Activated CD4-positive, CD25-positive, alpha-beta regulatory T cell treated with anti-CD3 and anti-CD28 coated beads, Interleukin-2, amount 50 U/mL, for 16 hours (primary cell): ENCODE measurements around the gene BRPF1.

Experiments
- DNase-seq: peaks from one replicate; pipeline ENCODE4 v3.0.0-alpha.2; 2020; ENCODE audit warnings: low read depth, low spot score

The BRPF1 gene, protein sequence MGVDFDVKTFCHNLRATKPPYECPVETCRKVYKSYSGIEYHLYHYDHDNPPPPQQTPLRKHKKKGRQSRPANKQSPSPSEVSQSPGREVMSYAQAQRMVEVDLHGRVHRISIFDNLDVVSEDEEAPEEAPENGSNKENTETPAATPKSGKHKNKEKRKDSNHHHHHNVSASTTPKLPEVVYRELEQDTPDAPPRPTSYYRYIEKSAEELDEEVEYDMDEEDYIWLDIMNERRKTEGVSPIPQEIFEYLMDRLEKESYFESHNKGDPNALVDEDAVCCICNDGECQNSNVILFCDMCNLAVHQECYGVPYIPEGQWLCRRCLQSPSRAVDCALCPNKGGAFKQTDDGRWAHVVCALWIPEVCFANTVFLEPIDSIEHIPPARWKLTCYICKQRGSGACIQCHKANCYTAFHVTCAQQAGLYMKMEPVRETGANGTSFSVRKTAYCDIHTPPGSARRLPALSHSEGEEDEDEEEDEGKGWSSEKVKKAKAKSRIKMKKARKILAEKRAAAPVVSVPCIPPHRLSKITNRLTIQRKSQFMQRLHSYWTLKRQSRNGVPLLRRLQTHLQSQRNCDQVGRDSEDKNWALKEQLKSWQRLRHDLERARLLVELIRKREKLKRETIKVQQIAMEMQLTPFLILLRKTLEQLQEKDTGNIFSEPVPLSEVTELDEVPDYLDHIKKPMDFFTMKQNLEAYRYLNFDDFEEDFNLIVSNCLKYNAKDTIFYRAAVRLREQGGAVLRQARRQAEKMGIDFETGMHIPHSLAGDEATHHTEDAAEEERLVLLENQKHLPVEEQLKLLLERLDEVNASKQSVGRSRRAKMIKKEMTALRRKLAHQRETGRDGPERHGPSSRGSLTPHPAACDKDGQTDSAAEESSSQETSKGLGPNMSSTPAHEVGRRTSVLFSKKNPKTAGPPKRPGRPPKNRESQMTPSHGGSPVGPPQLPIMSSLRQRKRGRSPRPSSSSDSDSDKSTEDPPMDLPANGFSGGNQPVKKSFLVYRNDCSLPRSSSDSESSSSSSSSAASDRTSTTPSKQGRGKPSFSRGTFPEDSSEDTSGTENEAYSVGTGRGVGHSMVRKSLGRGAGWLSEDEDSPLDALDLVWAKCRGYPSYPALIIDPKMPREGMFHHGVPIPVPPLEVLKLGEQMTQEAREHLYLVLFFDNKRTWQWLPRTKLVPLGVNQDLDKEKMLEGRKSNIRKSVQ (N-terminal part only)

DNA sequence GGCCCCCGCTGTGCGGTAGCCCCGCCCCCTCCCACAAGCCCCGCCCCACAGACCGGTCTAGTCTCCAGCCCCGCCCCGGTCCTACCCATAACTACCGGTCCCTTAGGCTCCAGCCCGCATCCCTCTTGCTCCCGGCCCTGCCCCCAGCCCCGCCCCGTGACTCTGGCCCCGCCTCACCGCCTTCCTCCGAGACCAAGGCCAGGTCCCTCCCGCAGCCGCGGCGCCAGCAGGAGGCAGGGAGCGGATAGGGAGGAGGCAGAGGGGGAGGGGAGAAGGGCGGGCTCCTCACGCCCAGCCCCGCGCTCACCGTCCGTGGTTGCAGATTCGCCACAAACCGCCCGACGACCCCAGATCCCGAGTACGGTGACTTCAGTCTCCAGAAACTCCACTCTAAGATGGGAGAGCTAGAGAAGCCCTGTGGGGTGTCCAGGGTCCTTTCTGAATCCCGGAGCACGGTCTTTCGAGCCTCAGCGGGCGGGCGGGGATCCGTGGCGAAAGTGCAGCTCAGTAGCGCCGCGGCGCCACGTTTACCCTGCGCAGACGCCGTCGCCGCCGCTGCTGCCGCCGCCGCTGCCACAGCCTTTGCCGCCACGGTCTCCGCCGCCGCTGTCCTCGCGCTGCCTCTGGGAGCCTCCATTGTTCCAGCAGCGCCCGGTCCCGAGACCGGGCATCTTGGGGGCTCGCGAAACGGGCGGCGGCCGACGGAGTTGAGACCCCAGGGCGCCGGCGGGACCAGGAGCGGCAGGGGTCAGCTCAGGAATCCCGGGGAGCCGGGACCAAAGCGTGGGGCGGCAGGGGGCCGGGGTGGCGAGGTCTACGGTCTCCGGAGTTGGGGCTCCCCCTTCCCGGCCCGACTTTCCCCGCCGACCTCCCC lies at the start of gene BRPF1:
Gene BRPF1, plus strand, starts transcription at position 530 of the 874 bp plus-strand sequence. CDS start 2,406 bp downstream, outside the sequence.
- DNase-seq, result peak; percentile 96

DNA sequence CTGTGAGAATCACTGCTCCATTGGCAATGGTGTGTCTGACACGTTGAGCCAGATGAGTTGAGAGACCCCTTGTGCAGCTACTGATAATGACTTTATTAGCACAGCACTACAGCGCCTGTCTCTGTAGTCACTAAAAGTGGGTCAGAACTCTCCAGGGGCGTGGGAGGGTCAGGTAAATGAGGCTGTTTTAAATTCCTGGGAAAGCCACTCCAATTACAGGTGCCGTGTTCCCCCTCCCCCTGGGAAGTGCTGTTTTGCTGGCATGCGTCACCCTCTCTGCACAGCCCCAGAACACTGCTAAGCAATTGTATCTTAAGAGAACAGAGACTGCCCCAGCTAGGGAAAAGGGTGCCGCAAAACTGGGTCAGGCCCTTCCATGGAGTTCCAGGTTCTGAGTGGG lies 49.4 kb upstream of the BRPF1 start:
- DNase-seq, result no peak

DNA sequence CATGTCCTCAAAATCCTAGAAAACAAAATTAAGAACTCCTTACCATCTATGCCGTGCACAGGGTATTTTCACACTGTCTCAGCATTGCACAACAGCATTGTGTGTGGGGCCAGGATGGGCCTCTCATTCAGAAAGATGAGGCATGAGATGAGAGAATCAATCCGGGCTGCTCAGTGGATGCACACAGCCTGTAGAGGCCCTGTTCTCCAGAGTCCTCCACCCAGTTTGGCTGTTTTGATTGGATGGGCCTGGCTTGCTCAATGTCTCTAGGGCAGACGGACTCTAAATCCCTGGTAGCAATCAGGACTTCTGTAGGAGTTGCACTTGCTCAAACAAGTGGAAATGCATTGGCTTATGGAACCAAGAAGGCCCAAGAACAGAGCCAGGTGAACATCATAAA lies 48.1 kb upstream of the BRPF1 start:
- no peak for DNase-seq

DNA sequence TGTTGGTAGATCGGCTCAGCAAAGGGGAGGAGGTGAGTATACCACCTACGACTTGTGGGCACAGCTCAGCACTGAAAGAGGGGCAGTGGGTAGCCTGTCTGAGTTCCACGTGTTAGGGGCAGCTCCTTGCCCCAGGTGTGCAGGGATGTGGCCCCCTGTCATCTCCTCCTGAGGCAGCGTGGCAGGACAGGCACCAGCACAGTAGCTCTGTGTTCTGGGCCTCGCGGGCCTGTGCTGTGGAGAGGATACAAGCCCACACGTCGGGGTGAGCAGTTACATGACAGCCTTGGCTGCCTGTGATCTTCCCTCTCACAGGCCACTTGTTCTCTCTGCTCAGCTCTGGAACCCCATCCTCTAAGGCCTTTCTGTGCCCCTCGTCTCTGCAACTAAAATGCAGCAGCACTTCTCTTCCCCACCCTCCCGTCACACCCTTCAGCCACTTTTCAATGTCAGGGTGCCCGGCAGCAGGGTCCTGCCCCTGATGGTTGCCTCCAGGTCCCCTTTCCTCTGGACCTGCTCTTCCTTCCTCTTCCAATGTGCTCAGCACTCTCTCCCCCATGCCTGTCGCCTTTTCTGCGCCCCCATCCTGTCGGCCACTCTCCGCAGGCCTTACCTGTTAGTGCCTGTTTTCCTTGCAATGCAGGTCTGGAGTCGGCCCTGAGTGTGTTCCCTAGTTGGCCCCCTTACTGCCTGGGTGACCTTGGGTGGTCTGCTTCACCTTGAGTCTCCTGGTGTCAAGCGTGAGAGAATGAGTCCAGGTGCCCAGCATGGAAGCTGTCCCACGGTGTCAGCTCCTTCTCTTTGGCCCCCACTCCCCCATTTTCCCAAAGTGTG lies 46.1 kb upstream of the BRPF1 start:
- DNase-seq, result no peak

DNA sequence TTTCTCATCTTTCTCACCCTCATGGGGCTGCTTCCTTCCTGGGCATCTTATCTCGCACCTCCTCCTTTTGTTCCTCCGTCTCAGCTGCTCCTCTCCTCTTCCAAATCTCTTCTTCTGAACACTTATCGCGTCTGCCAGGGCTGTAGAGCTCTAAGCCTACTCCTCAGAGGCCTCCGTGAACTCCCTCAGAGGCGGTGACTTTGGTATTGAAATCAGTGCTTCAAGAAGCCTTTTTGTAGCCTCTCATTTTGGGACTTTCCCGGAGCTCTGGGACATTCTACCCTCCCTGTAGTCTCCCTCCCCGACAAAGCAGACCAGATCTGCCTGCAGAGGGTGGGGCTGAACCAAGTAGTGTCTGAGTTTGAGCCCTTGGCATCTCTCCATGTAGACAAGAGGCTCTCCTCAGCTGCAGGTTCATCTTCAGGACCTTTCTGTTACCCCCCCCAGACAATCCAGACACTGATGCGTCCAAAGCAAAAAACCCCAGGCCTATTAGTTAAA lies 45.4 kb upstream of the BRPF1 start:
- no peak for DNase-seq

DNA sequence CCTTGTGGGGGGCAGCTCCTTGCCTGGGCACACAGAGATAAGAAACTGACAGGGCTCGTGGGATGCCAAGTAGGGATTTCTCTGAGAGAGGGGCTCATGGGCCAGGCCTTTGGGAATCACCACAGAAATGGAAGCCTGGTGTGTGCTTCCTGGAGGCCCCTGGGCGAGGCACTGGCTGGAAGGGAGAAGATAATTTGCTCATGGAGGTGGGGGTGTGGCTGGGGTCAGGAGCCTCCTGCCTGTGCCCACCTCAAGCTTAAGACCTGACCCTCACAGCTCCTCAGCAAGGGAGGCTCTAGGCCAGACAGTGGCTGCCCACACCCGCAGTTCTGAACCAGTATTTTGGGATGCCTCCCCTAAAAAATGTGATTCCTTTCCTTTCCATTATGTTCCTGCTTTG lies 44.8 kb upstream of the BRPF1 start:
- no peak for DNase-seq

DNA sequence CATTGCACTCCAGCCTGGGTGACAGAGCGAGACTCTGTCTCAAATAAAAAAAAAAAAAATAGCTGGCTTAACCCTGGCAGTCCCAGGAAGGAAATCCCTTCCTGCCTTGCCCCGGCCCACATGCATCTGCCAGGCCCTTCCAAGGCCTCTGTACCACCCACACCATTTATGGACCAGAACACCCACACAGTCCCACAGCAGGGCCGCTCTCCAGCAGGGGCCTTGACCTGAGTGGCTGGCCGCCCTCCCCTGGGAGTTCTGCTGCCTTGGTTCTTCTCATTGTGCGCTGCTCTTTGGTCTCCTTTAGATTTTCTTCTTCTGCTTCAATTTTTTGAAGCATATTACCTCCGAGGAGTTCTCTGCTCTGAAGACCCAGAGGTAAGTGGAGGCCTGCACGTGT lies 44.0 kb upstream of the BRPF1 start:
- DNase-seq, result no peak

DNA sequence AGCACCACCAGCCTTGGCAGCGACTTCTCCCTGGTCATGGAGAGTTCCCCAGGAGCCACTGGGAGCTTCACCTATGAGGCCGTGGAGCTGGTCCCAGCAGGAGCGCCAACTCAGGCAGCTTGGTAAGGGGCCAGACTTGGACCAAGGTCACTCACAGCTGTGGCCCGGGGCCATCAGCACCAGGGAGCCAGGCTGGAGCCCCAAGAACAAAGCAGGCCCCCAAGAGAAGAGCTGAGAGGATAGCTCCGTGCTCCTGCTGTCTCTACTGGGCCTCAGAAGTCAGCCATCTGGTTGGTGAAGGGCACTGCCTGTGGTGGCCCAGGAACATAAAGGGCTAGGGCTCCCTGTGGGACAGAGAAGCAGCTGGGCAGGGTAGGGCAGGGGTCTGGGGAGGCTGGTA lies 42.6 kb upstream of the BRPF1 start:
- DNase-seq, result no peak

DNA sequence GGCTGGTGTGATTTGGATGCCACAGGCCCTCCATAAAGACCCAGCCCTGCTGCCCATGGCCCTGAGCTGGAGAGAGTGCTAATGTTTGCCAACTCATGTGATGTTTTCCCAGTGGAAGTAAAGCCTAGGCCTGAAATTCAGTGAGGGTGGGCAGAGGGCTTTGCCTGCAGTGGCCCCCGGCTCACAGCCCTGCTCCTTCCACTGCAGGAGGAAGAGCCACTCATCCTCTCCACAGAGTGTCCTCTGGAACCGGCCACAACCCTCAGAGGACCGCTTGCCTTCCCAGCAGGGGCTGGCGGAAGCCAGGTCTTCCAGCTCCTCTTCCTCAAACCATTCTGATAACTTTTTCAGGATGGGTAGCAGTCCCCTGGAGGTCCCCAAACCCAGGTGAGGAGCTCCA lies 41.8 kb upstream of the BRPF1 start:
- DNase-seq, result no peak

DNA sequence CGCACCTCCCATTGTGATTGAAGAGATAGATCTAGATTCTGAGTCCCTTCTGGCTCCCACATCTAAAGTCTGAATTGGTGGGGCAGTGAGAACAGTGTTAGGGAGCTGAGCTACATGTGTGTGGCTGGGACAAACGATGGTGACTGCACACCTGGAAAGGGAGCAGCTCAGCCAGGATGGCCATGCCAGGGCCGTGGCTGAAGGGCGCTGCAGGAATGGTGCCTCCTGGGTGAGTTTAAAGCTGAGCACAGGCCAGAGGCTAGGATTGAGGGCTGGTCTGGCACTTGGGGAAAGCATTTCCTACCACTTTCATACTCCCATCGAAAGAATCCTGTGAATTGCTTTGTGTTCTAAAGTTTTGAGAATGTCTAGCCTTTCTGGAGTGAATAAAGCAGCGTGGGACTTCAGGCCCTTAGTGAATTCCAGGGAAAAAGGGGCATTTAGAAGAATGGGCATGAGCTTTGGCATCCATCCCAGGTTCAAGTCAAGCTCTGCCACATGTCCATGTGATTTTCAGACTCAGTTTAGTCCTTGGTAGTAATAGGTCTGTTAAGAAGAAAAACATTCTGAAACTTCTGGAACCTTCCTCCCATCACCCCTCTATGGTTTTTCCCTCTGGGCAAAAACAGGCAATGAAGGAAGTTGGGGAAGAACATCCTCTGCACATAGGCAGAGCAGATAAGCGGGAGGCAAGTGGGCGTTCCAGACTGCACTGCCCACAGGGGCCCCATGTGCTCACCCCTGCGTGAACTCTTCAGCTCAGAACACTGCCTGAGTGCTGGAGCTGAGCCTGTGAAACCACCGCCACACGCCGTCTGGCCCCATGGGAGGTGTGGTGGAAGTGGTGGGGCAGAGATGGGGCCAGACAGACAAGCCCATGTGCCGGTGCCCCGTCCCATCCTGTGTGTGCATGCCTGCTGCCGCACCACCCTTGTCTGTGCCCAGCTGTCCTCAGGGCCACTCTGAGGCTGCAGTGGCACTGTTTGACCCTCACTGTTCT lies 40.8 kb upstream of the BRPF1 start:
- no peak for DNase-seq

DNA sequence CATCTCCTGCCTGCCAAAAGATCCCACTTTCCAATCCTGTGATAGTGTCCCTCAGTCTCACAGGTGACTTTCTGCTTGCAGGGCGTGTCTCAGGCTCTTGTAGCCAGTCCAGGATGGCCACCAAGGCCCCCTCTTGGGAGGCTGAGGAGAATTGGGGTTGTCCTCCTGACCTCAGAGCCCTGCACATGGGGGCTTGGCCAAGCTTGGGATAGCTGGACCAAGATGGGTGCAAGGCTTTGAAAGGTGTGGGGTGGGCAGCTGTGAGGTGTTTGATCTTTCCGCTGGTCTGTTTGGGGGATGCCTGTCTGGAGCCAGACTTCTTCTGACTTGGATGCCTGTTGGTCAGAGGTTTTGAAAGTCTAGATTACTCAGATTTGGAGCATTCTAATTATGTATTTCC lies 39.9 kb upstream of the BRPF1 start:
- no peak for DNase-seq

DNA sequence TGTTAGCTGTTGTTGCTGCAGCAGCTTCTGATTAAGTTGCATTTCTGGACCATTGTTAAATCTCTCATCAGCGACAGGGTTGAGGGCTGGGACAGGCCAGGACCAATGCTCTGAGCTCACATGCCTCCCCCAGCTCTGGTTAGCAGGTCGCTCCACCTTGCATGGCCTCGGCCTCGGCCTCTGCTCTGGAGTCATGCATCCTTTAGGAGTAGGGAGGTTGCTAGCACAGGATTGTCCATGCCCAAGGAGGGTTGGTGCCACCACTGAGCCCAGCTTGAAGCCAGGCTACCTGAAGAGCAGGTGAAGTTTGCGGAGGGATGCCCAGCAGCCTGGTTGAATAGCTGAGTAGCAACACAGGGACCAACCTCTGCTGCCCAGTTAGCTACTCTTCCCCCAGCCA lies 39.1 kb upstream of the BRPF1 start:
- DNase-seq, result no peak

DNA sequence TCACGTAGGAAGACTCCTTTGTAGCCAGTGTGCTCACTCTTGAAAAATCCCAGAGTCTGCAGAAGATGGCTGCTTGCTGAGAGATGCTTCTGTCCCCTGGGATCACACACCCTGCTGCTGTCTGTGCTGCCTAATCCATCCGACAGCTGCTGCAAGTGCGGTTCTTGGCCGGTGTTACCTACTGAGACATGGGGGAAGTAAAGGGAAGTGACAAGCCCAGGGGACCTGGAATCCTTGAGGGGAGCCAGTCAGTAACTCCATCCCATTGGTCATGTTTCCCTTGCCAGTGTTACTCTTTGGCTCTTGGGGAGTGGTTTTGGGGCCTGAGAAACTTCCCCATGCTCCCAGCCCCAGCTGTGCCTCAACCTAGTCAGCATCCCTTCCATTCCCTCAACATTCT lies 36.2 kb upstream of the BRPF1 start:
- no peak for DNase-seq

DNA sequence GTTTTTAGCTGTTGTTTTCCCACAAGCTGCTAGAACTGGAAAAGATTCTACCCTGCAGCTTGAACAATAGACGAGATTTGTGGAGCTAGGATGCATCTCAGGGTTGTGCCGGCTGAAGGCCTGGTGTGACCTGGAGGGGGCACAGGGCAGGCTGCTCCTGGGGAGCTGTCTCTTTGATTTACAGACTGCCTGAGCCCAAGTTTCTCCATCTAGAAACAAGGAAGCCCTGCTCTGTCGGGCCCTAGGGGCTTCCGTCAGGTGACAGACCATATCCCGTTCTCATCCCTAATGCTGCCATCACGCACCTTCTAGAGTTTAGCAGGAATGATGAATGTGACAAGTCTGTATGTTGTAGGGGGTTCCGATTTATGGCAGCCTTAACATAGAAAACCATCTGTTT lies 35.8 kb upstream of the BRPF1 start:
- no peak for DNase-seq

DNA sequence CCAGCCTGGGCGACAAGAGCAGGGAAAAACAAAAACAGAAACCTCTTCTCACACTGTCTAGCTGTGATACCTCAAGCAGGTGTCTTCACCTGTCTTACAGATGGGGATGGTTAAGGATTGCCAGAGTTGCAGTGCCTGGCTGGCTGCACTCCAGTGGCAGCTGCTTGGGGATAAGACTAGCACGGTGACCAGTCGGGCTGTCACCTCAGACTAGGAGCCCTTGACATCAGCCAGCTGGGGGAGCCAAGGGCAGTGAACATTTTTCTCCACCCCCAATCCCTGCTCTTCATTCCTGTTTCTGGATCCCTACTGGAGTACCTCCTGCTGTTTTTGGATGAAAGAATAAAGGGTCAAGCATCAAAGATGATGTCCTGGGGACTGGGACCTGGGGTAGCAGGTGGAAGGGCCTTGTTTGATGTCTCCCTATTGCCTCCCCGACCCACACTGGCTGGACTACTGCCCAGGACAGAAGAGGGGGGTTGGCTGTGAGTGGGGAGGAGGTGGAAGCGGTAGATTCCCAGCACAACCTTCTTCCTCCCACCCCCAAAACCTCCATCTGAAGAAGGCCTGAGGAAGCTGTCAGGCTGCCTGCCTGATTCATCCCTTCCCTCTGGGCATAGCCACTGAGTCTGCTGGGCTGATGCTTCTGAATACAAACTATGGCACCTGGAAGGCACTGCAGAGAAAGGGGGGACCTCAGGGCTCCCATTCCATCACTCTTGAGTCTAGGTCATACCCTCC lies 34.9 kb upstream of the BRPF1 start:
- DNase-seq, result no peak

DNA sequence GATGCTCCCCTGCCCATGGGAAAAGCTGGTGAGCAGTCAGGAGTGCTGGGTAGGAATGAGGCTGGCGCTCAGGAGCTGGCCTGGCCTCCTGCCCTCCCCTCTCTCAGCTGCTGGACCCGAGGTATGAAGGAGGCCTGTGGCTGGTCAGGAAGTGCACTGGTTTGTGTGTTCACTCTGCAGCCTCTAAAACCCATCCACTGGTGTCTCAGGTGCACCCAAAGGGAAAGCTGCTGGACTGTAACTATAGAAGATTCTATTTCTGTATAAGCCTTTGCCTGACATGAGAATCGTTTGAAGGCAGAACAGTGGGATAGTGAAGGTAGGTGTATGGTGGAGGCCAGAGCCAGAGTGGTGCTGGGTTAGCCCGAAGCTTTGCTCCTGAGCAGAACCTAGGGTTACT lies 33.6 kb upstream of the BRPF1 start:
- no peak for DNase-seq

DNA sequence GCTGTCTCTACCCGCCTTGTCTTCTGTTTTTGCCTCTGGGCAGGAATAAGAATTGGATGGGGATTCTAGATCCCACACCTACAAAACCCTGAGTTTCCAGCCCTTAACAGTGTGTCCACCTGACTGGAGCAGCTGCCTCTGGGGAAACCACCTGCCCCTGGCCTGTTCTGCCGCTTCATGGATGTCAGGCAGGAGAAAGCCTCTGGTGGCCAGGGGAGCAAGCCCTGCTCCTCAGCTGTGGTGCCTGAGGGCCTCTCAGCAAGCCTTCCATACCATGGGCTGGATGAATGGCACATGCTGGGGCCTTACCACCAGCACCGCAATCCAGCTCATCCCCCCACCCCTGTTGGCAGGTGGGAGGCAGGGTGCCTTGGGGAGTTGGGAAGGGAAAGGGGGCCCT lies 33.2 kb upstream of the BRPF1 start:
- DNase-seq, result no peak

DNA sequence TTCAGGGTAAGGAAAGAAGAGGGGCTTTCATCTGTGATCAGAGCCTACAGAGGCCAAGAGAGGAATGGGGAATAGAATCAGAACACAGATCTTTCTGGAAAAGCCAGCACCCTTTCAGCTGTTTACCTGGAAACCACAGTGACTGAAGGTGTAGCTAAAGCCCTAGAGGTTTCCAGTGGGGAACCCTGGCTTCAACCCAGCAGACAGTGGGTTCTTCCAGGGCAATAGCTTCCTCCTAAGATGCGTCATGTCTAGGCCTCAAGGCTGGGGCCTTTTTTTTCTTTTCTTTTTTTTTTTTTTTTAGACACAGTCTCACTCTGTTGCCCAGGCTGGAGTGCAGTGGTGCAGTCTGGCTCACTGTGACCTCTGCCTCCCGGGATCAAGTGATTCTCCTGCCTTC lies 31.0 kb upstream of the BRPF1 start:
- DNase-seq, result no peak
